Activated naive CD8-positive, alpha-beta T cell treated with anti-CD3 and anti-CD28 coated beads, Interleukin-2, amount 50 U/mL, for 24 hours (primary cell): ENCODE measurements around the gene OR1J4.

ENCODE experiments used
- ATAC-seq: fragments of 150-1000 bp; cut with Tn5 transposase; one replicate; pipeline ENCODE4 v1.10.0; 2021
- DNase-seq: peaks from one replicate; pipeline ENCODE4 v3.0.0; 2021
- H3K27ac Mint-ChIP-seq: one replicate; pipeline ENCODE4 v1.8.0; 2021; ENCODE audit warnings: mild to moderate bottlenecking, mixed read lengths
- H3K27me3 Mint-ChIP-seq: one replicate; pipeline ENCODE4 v1.8.0; 2021; ENCODE audit warnings: mixed read lengths
- H3K36me3 Mint-ChIP-seq: one replicate; pipeline ENCODE4 v1.8.0; 2021; ENCODE audit warnings: low read depth, mixed read lengths
- H3K4me1 Mint-ChIP-seq: one replicate; pipeline ENCODE4 v1.8.0; 2021; ENCODE audit warnings: mixed read lengths
- H3K4me3 Mint-ChIP-seq: one replicate; pipeline ENCODE4 v1.8.0; 2021; ENCODE audit warnings: mild to moderate bottlenecking, moderate library complexity, mixed read lengths
- H3K9me3 Mint-ChIP-seq: one replicate; pipeline ENCODE4 v1.8.0; 2021; ENCODE audit warnings: mixed read lengths

OR1J4 gene

DNA sequence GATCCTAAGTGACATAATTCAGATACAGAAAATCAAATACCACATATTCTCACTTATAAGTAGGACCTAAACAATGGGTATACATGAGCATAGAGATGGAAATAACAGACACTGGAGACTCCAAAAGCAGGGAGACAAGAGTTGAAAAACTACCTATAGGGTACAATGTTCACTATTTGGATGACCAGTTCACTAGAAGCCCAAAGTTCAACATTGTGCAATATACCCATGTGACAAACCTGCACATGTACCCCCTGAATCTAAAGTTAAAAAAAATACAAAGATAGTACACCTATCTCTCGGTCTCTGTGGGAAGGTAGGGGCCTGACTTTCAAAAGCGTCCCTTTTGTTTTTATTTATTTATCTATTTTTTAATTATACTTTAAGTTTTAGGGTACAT lies 19.8 kb downstream of the OR1J4 start:
- Mint-ChIP-seq H3K9me3 (no peaks in the 10 kb centered on the region), H3K4me3 (no peak overlapping the region), H3K4me1 (no peaks in the 10 kb centered on the region), H3K36me3 (no peaks in the 10 kb centered on the region), H3K27me3 (peaks cover 4% of the 10 kb centered on the region), H3K27ac (no peak overlapping the region)
- ATAC-seq (no peak), DNase-seq (no peak)

DNA sequence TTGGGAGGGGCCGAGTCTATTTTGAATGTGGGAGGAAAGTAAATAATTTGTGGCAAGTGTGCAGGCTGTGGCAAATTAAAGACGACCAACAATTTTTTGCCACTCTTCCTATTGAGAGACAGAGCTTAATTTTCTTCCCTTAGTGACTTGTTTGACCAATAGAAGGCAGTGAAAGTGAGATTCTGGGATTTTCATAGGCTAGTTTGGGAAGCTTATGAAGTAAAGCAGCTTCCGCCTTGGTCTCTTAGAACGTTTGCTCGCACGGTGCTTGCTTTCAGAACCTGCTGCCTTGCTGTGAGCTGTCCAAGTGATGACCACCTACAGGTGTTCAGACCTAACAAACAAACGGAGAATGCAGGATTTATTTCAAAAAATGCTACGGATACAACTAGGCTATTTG lies 27.3 kb downstream of the OR1J4 start:
- ATAC-seq = no peak

DNA sequence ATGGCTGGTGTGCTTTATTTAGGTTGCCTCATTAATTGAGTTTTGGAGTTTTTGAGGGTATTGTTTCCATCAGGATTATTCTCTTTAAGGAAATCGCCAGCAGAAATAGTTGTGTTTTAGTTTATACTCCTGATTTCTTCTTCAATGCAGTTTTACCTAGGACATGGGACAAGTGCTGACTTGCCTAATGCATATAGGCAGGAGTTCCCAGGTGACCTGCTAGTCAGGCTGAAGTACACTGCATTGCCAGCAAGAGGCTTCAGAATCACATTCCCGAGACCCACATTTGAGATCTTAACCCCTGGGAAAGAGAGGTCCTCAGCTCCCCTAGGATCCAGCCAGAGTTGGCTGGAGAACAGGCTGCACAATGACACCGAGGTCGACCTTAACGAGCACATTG lies 32.4 kb downstream of the OR1J4 start:
- no peak for DNase-seq
- H3K27ac Mint-ChIP-seq = no peak overlapping the region
- no peaks in the 10 kb centered on the region for H3K36me3 Mint-ChIP-seq
- ATAC-seq = no peak
- peaks cover 28% of the 10 kb centered on the region for H3K27me3 Mint-ChIP-seq
- H3K9me3 Mint-ChIP-seq = peaks cover 10% of the 10 kb centered on the region
- H3K4me3 Mint-ChIP-seq = no peak overlapping the region
- H3K4me1 Mint-ChIP-seq = no peaks in the 10 kb centered on the region

More for the DNA sequence above, 27.3 kb downstream of the OR1J4 start:
- Mint-ChIP-seq H3K27ac (no peak overlapping the region), H3K4me1 (no peaks in the 10 kb centered on the region), H3K4me3 (no peak overlapping the region), H3K36me3 (no peaks in the 10 kb centered on the region), H3K9me3 (peaks cover 10% of the 10 kb centered on the region), H3K27me3 (peaks cover 21% of the 10 kb centered on the region)
- no peak for DNase-seq

DNA sequence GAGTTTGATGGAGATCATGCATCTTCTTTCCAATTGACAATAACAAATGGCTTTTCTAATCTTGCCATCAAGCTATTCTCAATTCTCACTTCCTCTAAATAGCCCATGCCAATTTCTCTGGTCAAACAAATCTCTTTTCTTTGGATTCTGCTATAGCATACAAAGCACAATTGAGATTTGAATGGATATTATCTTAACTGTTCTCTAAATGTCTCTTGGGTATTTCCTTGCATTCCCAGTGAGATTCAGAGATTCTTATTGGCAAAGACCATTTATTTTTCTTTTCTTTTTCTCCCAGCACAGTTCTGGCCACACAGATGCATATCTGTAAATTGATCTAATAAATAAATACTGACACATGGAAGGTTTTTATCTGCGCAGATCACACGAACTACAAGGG lies 33.9 kb downstream of the OR1J4 start, which contains the start of gene OR1N2:
Gene OR1N2 (plus strand): TSS at position 301 of the 400 bp plus-strand sequence. CDS start 100 bp downstream, outside the sequence.
- DNase-seq = no peak
- no peak within 1 kb of the TSS for H3K27ac Mint-ChIP-seq
- no peaks in the 10 kb centered on the region for H3K4me1 Mint-ChIP-seq
- ATAC-seq = no peak
- no peak within 1 kb of the TSS for H3K4me3 Mint-ChIP-seq
- peaks cover 22% of the 10 kb centered on the region for H3K27me3 Mint-ChIP-seq
- H3K36me3 Mint-ChIP-seq = no peaks in the 10 kb centered on the region
- H3K9me3 Mint-ChIP-seq = peaks cover 10% of the 10 kb centered on the region

DNA sequence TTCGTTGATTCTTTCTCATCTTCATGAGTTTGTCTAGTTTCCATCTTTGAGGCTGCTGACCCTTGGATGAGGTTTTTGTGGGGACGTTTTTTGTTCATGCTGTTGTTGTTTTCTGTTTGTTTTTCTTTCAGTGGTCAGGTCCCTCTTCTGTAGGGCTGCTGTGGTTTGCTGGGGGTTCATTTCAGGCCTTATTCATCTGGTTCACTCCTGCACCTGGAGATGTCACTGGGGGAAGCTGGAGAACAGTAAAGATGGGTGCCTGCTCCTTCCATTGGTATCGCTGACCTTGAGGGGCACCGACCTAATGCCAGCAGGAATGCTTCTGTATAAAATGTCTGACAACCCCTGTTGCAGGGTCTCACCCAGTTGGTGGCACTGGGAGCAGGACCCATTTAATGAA lies 42.5 kb downstream of the OR1J4 start:
- Mint-ChIP-seq H3K4me3 (no peak overlapping the region), H3K4me1 (peaks cover 11% of the 10 kb centered on the region), H3K36me3 (no peaks in the 10 kb centered on the region), H3K9me3 (peaks cover 12% of the 10 kb centered on the region), H3K27ac (no peak overlapping the region), H3K27me3 (peaks cover 2% of the 10 kb centered on the region)
- ATAC-seq (no peak), DNase-seq (no peak)

DNA sequence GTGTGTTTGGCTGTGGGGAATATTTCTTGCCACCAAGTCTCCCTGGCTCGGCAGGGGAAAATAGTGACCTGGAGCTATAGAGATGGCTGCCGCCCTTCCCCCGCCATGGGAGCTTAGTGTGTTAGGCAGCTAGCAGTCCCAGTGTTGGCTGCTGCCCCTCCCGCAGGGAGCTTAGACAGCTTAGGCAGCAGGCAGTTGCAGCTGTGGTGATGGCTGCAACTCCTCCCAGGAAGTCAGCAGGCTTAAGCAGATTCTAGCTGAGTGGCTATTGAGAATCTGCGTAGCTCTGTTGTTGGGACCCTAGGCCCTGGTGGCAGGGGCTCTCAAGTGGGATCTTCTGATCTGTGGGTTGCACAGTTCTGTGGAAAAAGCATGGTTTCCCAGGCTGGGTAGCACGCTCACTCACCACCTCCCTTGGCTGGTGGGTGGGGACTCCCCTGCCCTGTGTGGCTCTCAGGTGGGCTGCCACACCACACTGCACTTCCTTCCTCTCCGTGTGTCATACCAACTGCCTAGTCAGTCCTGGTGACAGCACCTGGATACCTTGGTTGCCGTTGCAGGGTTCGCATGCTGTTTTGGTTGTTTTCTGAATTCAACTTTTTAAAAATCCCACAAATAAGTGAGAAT lies 43.3 kb downstream of the OR1J4 start:
- peak; percentile 77 for ATAC-seq
- DNase-seq = peak; percentile 25
- H3K27ac Mint-ChIP-seq = no peak overlapping the region

DNA sequence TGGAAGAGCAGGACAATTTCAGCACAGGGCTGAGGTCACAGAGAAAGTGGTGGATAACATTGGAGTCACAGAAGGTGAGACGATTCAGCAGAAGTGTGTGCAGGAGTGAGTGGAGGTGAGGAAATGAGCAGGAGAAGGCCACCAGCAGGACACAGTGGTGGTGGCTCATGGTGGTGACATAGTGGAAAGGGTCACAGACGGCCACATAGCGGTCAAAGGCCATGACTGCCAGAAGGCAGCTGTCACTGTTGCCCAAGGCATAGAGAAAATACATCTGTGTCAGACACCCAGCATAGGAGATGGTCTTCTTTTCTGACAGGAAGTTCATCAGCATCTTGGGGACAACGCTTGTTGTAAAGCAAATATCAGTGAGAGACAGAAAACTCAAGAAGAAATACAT lies 49.0 kb downstream of the OR1J4 start:
- ATAC-seq (no peak), DNase-seq (no peak)
- Mint-ChIP-seq H3K36me3 (no peaks in the 10 kb centered on the region), H3K4me1 (peaks cover 14% of the 10 kb centered on the region), H3K4me3 (no peak overlapping the region), H3K27ac (no peak overlapping the region), H3K27me3 (peaks cover 6% of the 10 kb centered on the region), H3K9me3 (peaks cover 4% of the 10 kb centered on the region)

More for the DNA sequence above, 43.3 kb downstream of the OR1J4 start:
- H3K9me3 Mint-ChIP-seq = peaks cover 12% of the 10 kb centered on the region
- H3K27me3 Mint-ChIP-seq = peaks cover 2% of the 10 kb centered on the region
- peaks cover 11% of the 10 kb centered on the region for H3K4me1 Mint-ChIP-seq
- H3K4me3 Mint-ChIP-seq = no peak overlapping the region
- no peaks in the 10 kb centered on the region for H3K36me3 Mint-ChIP-seq
